ENCODE data around the gene CLCF1. TPM values are rescaled to one million over a fixed set of nuclear protein-coding genes. Genes with fewer than 3 reads are reported as not detected.

Gene CLCF1
- total and polyA plus RNA-seq, 2 donors (not counting 3 experiments of a cell fraction or from before 2014, with no cell fraction given): 5.8 to 6.5 TPM

GRCh38 chr11:67410369-67410831, 37.0 kb upstream of the CLCF1 start:
- Histone ChIP-seq H3K27me3 (ENCODE audit: control insufficient read depth in 2 of 2, insufficient read depth in 2 of 2, low read length in 2 of 2) (peaks cover 0 to 8% of the 10 kb centered on the region in 2 experiments), H3K4me3 (replicated peaks in 1 of 3; ENCODE audit: insufficient read depth in 1 of 3, low read depth in 1 of 3, low read length in 3 of 3) (no peak overlapping the region), H2AFZ (ENCODE audit: low read depth, low read length) (no peak overlapping the region), H3K4me2 (ENCODE audit: insufficient read depth, low read length) (no peak overlapping the region), H3K27ac (ENCODE audit: insufficient read depth, low read depth, low read length) (no peak overlapping the region), H3K9me3 (replicated peaks; ENCODE audit: control insufficient read depth, insufficient read depth, low read length) (no peaks in the 10 kb centered on the region), H3K9me1 (replicated peaks; ENCODE audit: control insufficient read depth, extremely low read depth, insufficient read depth, low read length) (no peaks in the 10 kb centered on the region), H4K20me1 (replicated peaks; ENCODE audit: control insufficient read depth, extremely low read depth, insufficient read depth, low read length) (no peaks in the 10 kb centered on the region), H3K79me2 (ENCODE audit: control insufficient read depth, insufficient read depth, low read length) (no peaks in the 10 kb centered on the region), H3K36me3 (ENCODE audit: control insufficient read depth in 2 of 2, extremely low read depth in 1 of 2, insufficient read depth in 2 of 2, low read length in 2 of 2) (no peaks in the 10 kb centered on the region), H3K9ac (replicated peaks; ENCODE audit: extremely low read depth, insufficient read depth, low read length) (no peak overlapping the region), H3K4me1 (ENCODE audit: control insufficient read depth, extremely low read depth, insufficient read depth, low read length) (no peaks in the 10 kb centered on the region)
- intact Hi-C loops (cut with micrococcal nuclease): no loop called here
- ChIA-PET POLR2A (no interaction called here), CTCF (no interaction called here)
- dilution Hi-C loops (cut with MboI; ENCODE audit: extremely low pct_ligation_motif_present, low sequenced_read_pairs): no loop called here
- DNase-seq (ENCODE audit: low read depth, low spot score) (no peak), FAIRE-seq (no peak)
- no TSS peak for BruUV-seq (replicated peaks)
- TF ChIP-seq, protein P1, sequence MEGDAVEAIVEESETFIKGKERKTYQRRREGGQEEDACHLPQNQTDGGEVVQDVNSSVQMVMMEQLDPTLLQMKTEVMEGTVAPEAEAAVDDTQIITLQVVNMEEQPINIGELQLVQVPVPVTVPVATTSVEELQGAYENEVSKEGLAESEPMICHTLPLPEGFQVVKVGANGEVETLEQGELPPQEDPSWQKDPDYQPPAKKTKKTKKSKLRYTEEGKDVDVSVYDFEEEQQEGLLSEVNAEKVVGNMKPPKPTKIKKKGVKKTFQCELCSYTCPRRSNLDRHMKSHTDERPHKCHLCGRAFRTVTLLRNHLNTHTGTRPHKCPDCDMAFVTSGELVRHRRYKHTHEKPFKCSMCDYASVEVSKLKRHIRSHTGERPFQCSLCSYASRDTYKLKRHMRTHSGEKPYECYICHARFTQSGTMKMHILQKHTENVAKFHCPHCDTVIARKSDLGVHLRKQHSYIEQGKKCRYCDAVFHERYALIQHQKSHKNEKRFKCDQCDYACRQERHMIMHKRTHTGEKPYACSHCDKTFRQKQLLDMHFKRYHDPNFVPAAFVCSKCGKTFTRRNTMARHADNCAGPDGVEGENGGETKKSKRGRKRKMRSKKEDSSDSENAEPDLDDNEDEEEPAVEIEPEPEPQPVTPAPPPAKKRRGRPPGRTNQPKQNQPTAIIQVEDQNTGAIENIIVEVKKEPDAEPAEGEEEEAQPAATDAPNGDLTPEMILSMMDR (IDR thresholded peaks at IDR 0.05; ENCODE audit: extremely low read depth in 1 of 2, insufficient read depth in 1 of 2, low read depth in 1 of 2, low read length in 2 of 2): no peak
- TF ChIP-seq, protein P2, sequence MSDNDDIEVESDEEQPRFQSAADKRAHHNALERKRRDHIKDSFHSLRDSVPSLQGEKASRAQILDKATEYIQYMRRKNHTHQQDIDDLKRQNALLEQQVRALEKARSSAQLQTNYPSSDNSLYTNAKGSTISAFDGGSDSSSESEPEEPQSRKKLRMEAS (IDR thresholded peaks at IDR 0.05; ENCODE audit: insufficient read depth, insufficient read length): no peak
- TF ChIP-seq GATA2 (IDR thresholded peaks at IDR 0.05; ENCODE audit: insufficient read depth, insufficient read length, low read depth, low read length) (no peak), MYC (IDR thresholded peaks at IDR 0.05; ENCODE audit: low read depth, low read length) (no peak), POLR2A (IDR thresholded peaks at IDR 0.05; ENCODE audit: low read depth, low read length) (no peak), EZH2 (IDR thresholded peaks at IDR 0.05; ENCODE audit: borderline replicate concordance, low read depth, low read length, severe bottlenecking) (no peak), JUN (IDR thresholded peaks at IDR 0.05; ENCODE audit: borderline replicate concordance, insufficient read depth, insufficient read length, low read depth) (no peak), FOS (IDR thresholded peaks at IDR 0.05; ENCODE audit: borderline replicate concordance, insufficient read depth, low read length) (no peak), POLR2AphosphoS5 (IDR thresholded peaks at IDR 0.05; ENCODE audit: insufficient read depth, low read depth, low read length) (no peak)

Measured in endothelial cell of umbilical vein (primary cell).